Tibial artery (tissue), 4 donors: ENCODE measurements around the gene KCTD7.
"Not testable (repeated sequence)": the region's sequence is repeated elsewhere in the genome, so short reads cannot be mapped to it uniquely, and the experiment has no call there.

ENCODE experiments used
- DNase-seq, 2 donors: peaks; one replicate each; pipeline ENCODE4 v3.0.0-alpha.2; 2019
- H3K27ac ChIP-seq, 2 donors: fragments of 200-600 bp; sonication (generic) in 1 of 2; 1 replicate in 1 of 2; 2 replicates in 1 of 2; pipeline ENCODE4 v1.5.1; 2018 to 2019; ENCODE audit warnings: mild to moderate bottlenecking in 1 of 2
- H3K27me3 ChIP-seq, 2 donors: fragments of 200-600 bp; sonication (generic) in 1 of 2; one replicate each; pipeline versions ENCODE4 v1.5.1 to v1.6.0; 2016 to 2019
- H3K36me3 ChIP-seq, 3 donors: fragments of 200-600 bp; sonication (generic) in 2 of 3; one replicate each; pipeline ENCODE4 v1.5.1; 2016 to 2019; ENCODE audit warnings: mild to moderate bottlenecking in 2 of 3
- H3K4me1 ChIP-seq, 4 donors: fragments of 200-600 bp; sonication (generic) in 2 of 4; 1 replicate in 3 of 4; 2 replicates in 1 of 4; pipeline ENCODE4 v1.5.1; 2016 to 2019
- H3K4me3 ChIP-seq, 2 donors: fragments of 200-600 bp; sonication (generic) in 1 of 2; 1 replicate in 1 of 2; 2 replicates in 1 of 2; pipeline ENCODE4 v1.5.1; 2018 to 2019; ENCODE audit warnings: mild to moderate bottlenecking in 2 of 2
- H3K9me3 ChIP-seq, 3 donors: fragments of 200-600 bp; sonication (generic) in 1 of 3; one replicate each; pipeline ENCODE4 v1.5.1; 2016 to 2019
- intact Hi-C: fragments of 100-400 bp; cut with DNase I; formaldehyde crosslinking; loops from one replicate; pipeline ENCODE4 v1.15.0; 2023; ENCODE audit warnings: low total_unique reads
- TF ChIP-seq, protein P1 (sequence below), 2 experiments: fragments of 200-600 bp in 1 of 2; fragments of 450-650 bp in 1 of 2; IDR thresholded peaks; one replicate each; pipeline ENCODE4 v1.5.1; 2017 to 2019; ENCODE audit warnings: antibody characterized with exemption in 2 of 2, mild to moderate bottlenecking in 1 of 2, moderate library complexity in 1 of 2

The KCTD7 gene

GRCh38 chr7:66681491-66682349 lies 53.0 kb downstream of the KCTD7 start:
- Histone ChIP-seq H3K27me3 (no peaks in the 10 kb centered on the region), H3K36me3 (no peaks in the 10 kb centered on the region), H3K4me1 (peaks cover 0 to 35% (median 12%) of the 10 kb centered on the region in 4 donors), H3K27ac (peak overlapping the region; percentile 98 to 100), H3K4me3 (peak overlapping the region; percentile 83 to 93), H3K9me3 (no peaks in the 10 kb centered on the region)
- peak; percentile 97 to 98 for DNase-seq
- TF ChIP-seq, protein P1, sequence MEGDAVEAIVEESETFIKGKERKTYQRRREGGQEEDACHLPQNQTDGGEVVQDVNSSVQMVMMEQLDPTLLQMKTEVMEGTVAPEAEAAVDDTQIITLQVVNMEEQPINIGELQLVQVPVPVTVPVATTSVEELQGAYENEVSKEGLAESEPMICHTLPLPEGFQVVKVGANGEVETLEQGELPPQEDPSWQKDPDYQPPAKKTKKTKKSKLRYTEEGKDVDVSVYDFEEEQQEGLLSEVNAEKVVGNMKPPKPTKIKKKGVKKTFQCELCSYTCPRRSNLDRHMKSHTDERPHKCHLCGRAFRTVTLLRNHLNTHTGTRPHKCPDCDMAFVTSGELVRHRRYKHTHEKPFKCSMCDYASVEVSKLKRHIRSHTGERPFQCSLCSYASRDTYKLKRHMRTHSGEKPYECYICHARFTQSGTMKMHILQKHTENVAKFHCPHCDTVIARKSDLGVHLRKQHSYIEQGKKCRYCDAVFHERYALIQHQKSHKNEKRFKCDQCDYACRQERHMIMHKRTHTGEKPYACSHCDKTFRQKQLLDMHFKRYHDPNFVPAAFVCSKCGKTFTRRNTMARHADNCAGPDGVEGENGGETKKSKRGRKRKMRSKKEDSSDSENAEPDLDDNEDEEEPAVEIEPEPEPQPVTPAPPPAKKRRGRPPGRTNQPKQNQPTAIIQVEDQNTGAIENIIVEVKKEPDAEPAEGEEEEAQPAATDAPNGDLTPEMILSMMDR (IDR thresholded peaks at IDR 0.05) = no peak
- intact Hi-C loops = loop anchor here (1.0 to 2.0 kb wide), 3 partner anchors 27 to 59 kb away; partner anchors contain the start of genes KCTD7 and RABGEF1

DNA sequence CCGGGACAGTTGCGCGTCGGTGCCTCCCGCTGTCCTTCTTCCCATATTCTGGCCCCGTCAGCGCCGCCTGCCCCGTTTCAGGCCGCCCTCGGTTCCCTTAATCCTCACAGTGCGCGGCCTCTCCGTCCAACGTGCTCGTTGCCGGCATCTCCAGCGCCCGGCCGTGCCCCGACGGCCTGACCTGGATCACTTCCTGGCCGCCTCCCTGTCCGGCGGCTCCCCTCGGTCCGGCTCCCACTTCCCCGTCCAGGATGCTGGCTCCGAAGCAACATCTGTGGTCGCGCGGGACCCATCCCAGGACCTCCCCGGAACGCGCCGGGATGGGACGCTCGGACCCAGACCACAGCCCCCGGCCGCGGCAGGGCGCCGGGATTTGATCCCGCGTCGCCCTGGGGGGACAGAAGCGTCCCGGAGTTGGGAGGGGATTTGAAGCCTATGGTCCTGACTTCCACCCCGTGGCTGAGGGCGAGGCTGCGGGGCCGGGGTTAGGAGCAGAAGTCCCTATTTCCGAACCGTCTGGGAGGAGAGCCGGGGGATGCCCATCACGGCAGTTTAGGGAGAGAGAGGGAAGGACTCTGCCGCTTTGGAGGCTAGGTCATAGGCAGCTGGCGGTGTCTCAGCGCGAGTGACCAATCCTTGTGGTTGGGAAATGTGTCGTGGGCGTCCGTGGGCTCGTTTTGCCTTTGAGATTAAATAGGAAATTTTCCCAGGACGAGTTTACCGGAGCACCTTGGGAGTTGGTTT lies 53.8 kb downstream of the KCTD7 start:
- TF ChIP-seq, protein P1 (IDR thresholded peaks at IDR 0.05) = no peak
- intact Hi-C loops = loop anchor here (1.0 to 2.0 kb wide), 3 partner anchors 28 to 58 kb away; partner anchors contain the start of genes KCTD7 and RABGEF1
- no peaks in the 10 kb centered on the region for H3K9me3 ChIP-seq
- no peaks in the 10 kb centered on the region for H3K27me3 ChIP-seq
- peak overlapping the region; percentile 83 to 93 for H3K4me3 ChIP-seq
- H3K36me3 ChIP-seq = no peaks in the 10 kb centered on the region
- H3K27ac ChIP-seq = peak overlapping the region; percentile 98 to 100
- DNase-seq = peak in 1 of 2 donors; percentile 75
- peaks cover 0 to 35% (median 12%) of the 10 kb centered on the region in 4 donors for H3K4me1 ChIP-seq

GRCh38 chr7:66683094-66683769 lies 54.6 kb downstream of the KCTD7 start:
- intact Hi-C loops = loop anchor here (2.0 kb wide), 2 partner anchors 28 to 54 kb away; partner anchors contain the start of gene KCTD7
- Histone ChIP-seq H3K4me3 (peak overlapping the region; percentile 83 to 93), H3K4me1 (peaks cover 0 to 35% (median 12%) of the 10 kb centered on the region in 4 donors), H3K27ac (peak overlapping the region; percentile 98 to 100)
- not testable (repeated sequence) for H3K27me3 ChIP-seq, H3K36me3 ChIP-seq, H3K9me3 ChIP-seq
- DNase-seq = peak in 1 of 2 donors; percentile 55

- H3K27me3 ChIP-seq = no peaks in the 10 kb centered on the region
- no peaks in the 10 kb centered on the region for H3K9me3 ChIP-seq
- H3K36me3 ChIP-seq = no peaks in the 10 kb centered on the region
- peak overlapping the region; percentile 98 to 100 for H3K27ac ChIP-seq
- peaks cover 0 to 35% (median 12%) of the 10 kb centered on the region in 4 donors for H3K4me1 ChIP-seq
- intact Hi-C loops = loop anchor here (2.0 kb wide), 2 partner anchors 29 to 55 kb away; partner anchors contain the start of gene KCTD7
- TF ChIP-seq, protein P1 (IDR thresholded peaks at IDR 0.05) = no peak
- no peak overlapping the region for H3K4me3 ChIP-seq
- peak in 1 of 2 donors; percentile 56 for DNase-seq
Observed at GRCh38 chr7:66683770-66684123, 55.1 kb downstream of the KCTD7 start.

GRCh38 chr7:66685663-66686062 lies 57.0 kb downstream of the KCTD7 start:
- H3K27ac ChIP-seq, H3K27me3 ChIP-seq, H3K36me3 ChIP-seq, H3K9me3 ChIP-seq, H3K4me3 ChIP-seq, DNase-seq, intact Hi-C loops: not testable (repeated sequence)
- H3K4me1 ChIP-seq = peaks cover 0 to 33% (median 9%) of the 10 kb centered on the region in 4 donors

DNA sequence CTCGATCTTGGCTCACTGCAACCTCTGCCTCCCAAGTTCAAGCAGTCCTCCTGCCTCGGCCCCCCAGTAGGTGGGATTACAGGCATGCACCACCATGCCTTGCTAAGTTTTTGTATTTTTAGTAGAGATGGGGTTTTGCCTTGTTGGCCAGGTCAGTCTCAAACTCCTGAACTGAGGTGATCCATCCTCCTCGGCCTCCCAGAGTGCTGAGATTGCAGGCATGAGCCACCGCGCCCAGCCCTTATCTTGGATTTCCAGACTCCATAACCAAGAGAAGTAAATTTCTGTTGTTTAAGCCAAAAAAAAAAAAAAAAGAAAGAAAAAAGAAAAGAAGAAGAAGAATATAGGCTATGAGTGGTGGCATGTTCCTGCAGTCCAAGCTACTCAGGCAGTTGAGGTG lies 58.5 kb downstream of the KCTD7 start:
- H3K4me1 ChIP-seq = peaks cover 0 to 24% (median 5%) of the 10 kb centered on the region in 4 donors
- intact Hi-C loops = no loop called here
- TF ChIP-seq, protein P1 (IDR thresholded peaks at IDR 0.05) = no peak
- no peaks in the 10 kb centered on the region for H3K36me3 ChIP-seq
- H3K4me3 ChIP-seq = no peak overlapping the region
- no peak overlapping the region for H3K27ac ChIP-seq
- H3K27me3 ChIP-seq = no peaks in the 10 kb centered on the region
- H3K9me3 ChIP-seq = no peaks in the 10 kb centered on the region
- no peak for DNase-seq

DNA sequence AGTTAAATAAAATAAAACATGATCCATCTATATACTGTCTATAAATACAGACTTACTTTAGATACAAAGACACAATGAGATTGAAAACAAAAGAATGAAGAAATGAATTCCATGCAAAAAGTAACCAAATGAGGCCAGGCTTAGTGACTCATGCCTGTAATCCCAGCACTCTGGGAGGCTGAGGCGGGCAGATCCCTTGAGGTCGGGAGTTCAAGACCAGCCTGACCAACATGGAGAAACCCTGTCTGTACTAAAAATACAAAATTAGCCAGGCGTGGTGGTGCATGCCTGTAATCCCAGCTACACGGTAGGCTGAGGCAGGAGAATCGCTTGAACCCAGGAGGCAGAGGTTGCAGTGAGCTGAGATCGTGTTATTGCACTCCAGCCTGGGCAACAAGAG lies 59.0 kb downstream of the KCTD7 start:
- H3K27me3 ChIP-seq, intact Hi-C loops: not testable (repeated sequence)

More for the DNA sequence above, 59.0 kb downstream of the KCTD7 start:
- H3K4me3 ChIP-seq, H3K27ac ChIP-seq, H3K9me3 ChIP-seq, H3K36me3 ChIP-seq, DNase-seq: not testable (repeated sequence)
- H3K4me1 ChIP-seq = peaks cover 0 to 23% (median 3%) of the 10 kb centered on the region in 4 donors
